ENCODE measurements around the gene PACSIN3. TPM values are rescaled to one million over a fixed set of nuclear protein-coding genes. Genes with fewer than 3 reads are reported as not detected.

PACSIN3 gene
- total RNA-seq, 1 donor from 2014 or later = 1.5 TPM

DNA sequence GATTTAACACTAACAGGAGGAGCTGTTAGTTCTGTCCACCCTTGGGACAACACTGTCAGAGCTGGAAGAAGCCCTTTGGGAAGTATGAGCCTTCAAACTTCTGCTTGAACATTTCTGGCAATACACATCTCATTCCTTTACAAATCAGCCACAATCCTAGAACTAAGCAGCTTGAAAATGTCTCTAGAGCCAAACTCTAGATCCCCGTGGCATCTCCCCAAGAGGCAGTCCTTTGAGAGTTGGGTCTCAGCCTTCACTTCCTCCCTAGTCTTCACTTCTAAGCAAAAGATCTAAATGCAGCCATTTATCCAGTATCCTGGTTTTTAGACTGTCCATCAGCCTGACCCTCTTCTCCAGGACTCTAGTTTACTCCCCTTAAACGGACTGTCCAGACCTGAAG is 36.5 kb downstream of the PACSIN3 start:
- Mint-ChIP-seq H3K4me3 (no peak overlapping the region), H3K4me1 (peaks cover 29% of the 10 kb centered on the region), H3K36me3 (ENCODE audit: low read depth) (peaks cover 5% of the 10 kb centered on the region), H3K27ac (no peak overlapping the region), H3K9me3 (no peaks in the 10 kb centered on the region), H3K27me3 (no peaks in the 10 kb centered on the region)
- CTCF ChIA-PET = no interaction called here
- ATAC-seq (ENCODE audit: low read depth) (no peak), DNase-seq (no peak)
- TF ChIP-seq, protein P1, sequence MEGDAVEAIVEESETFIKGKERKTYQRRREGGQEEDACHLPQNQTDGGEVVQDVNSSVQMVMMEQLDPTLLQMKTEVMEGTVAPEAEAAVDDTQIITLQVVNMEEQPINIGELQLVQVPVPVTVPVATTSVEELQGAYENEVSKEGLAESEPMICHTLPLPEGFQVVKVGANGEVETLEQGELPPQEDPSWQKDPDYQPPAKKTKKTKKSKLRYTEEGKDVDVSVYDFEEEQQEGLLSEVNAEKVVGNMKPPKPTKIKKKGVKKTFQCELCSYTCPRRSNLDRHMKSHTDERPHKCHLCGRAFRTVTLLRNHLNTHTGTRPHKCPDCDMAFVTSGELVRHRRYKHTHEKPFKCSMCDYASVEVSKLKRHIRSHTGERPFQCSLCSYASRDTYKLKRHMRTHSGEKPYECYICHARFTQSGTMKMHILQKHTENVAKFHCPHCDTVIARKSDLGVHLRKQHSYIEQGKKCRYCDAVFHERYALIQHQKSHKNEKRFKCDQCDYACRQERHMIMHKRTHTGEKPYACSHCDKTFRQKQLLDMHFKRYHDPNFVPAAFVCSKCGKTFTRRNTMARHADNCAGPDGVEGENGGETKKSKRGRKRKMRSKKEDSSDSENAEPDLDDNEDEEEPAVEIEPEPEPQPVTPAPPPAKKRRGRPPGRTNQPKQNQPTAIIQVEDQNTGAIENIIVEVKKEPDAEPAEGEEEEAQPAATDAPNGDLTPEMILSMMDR (IDR thresholded peaks at IDR 0.05) = no peak
- POLR2A ChIA-PET = no interaction called here
- intact Hi-C loops (cut with micrococcal nuclease) = no loop called here

- no peak for DNase-seq
- ChIA-PET CTCF (no interaction called here), POLR2A (no interaction called here)
- Mint-ChIP-seq H3K9me3 (no peaks in the 10 kb centered on the region), H3K27me3 (no peaks in the 10 kb centered on the region), H3K4me1 (peaks cover 22% of the 10 kb centered on the region), H3K4me3 (no peak overlapping the region), H3K27ac (no peak overlapping the region), H3K36me3 (ENCODE audit: low read depth) (peaks cover 5% of the 10 kb centered on the region)
- TF ChIP-seq, protein P1 (IDR thresholded peaks at IDR 0.05) = no peak
- no peak for ATAC-seq (ENCODE audit: low read depth)
- intact Hi-C loops (cut with micrococcal nuclease) = no loop called here
Observed at GRCh38 chr11:47148903-47149531, 37.2 kb downstream of the PACSIN3 start.

GRCh38 chr11:47148270-47148669 is 38.0 kb downstream of the PACSIN3 start:
- POLR2A ChIA-PET = no interaction called here
- intact Hi-C loops (cut with micrococcal nuclease) = no loop called here
- H3K9me3 Mint-ChIP-seq = no peaks in the 10 kb centered on the region

GRCh38 chr11:47147681-47148080 is 38.6 kb downstream of the PACSIN3 start:
- DNase-seq (no peak), ATAC-seq (ENCODE audit: low read depth) (no peak)
- H3K9me3 Mint-ChIP-seq = no peaks in the 10 kb centered on the region
- CTCF ChIA-PET = no interaction called here
- TF ChIP-seq, protein P1 (IDR thresholded peaks at IDR 0.05) = no peak
- H3K36me3 Mint-ChIP-seq (ENCODE audit: low read depth) = peaks cover 5% of the 10 kb centered on the region
- H3K4me3 Mint-ChIP-seq = no peak overlapping the region
- intact Hi-C loops (cut with micrococcal nuclease) = no loop called here
- POLR2A ChIA-PET = no interaction called here
- no peak overlapping the region for H3K27ac Mint-ChIP-seq
- no peaks in the 10 kb centered on the region for H3K27me3 Mint-ChIP-seq
- H3K4me1 Mint-ChIP-seq = peaks cover 13% of the 10 kb centered on the region

More at GRCh38 chr11:47148270-47148669, 38.0 kb downstream of the PACSIN3 start:
- TF ChIP-seq, protein P1 (IDR thresholded peaks at IDR 0.05) = no peak
- ATAC-seq (ENCODE audit: low read depth) (no peak), DNase-seq (no peak)
- Mint-ChIP-seq H3K4me1 (peaks cover 19% of the 10 kb centered on the region), H3K27ac (no peak overlapping the region), H3K36me3 (ENCODE audit: low read depth) (peaks cover 5% of the 10 kb centered on the region), H3K4me3 (no peak overlapping the region), H3K27me3 (no peaks in the 10 kb centered on the region)
- CTCF ChIA-PET = no interaction called here

- TF ChIP-seq, protein P1 (IDR thresholded peaks at IDR 0.05) = no peak
- DNase-seq (no peak), ATAC-seq (ENCODE audit: low read depth) (no peak)
- POLR2A ChIA-PET = no interaction called here
- peaks cover 5% of the 10 kb centered on the region for H3K36me3 Mint-ChIP-seq (ENCODE audit: low read depth)
- no peak overlapping the region for H3K4me3 Mint-ChIP-seq
- no peaks in the 10 kb centered on the region for H3K9me3 Mint-ChIP-seq
- intact Hi-C loops (cut with micrococcal nuclease) = no loop called here
- CTCF ChIA-PET = no interaction called here
- H3K27ac Mint-ChIP-seq = no peak overlapping the region
- H3K4me1 Mint-ChIP-seq = peaks cover 9% of the 10 kb centered on the region
- no peaks in the 10 kb centered on the region for H3K27me3 Mint-ChIP-seq
Observed at GRCh38 chr11:47147250-47147649, 39.0 kb downstream of the PACSIN3 start.
